Activated T-cell treated with anti-CD3 and anti-CD28 coated beads, Interleukin-2, amount 50 U/mL, for 72 hours (primary cell): ENCODE data around the gene MADCAM1. TPM values are rescaled to one million over a fixed set of nuclear protein-coding genes. Genes with fewer than 3 reads are reported as not detected.
"Not testable (repeated sequence)": the region's sequence is repeated elsewhere in the genome, so short reads cannot be mapped to it uniquely, and the experiment has no call there.

Experiments used
- ATAC-seq, 2 donors: fragments of 150-1000 bp; cut with Tn5 transposase; replicated peaks in 1 of 2; 2 replicates each; pipeline ENCODE4 v1.10.0; 2021; ENCODE audit warnings: moderate library complexity in 2 of 2, mild to moderate bottlenecking in 1 of 2
- DNase-seq, 2 donors: peaks; one replicate each; pipeline ENCODE4 v3.0.0; 2021 to 2022; ENCODE audit warnings: mixed read lengths in 1 of 2
- H3K27ac Mint-ChIP-seq: one replicate; pipeline ENCODE4 v1.8.0; 2022; ENCODE audit warnings: mild to moderate bottlenecking, moderate library complexity, mixed read lengths
- H3K27me3 Mint-ChIP-seq: one replicate; pipeline ENCODE4 v1.8.0; 2022; ENCODE audit warnings: low read depth, mixed read lengths
- H3K36me3 Mint-ChIP-seq, 2 donors: one replicate each; pipeline ENCODE4 v1.8.0; 2022; ENCODE audit warnings: mixed read lengths in 2 of 2, mild to moderate bottlenecking in 1 of 2; ENCODE audit not compliant: insufficient read depth in 2 of 2
- H3K4me1 Mint-ChIP-seq: one replicate; pipeline ENCODE4 v1.8.0; 2022; ENCODE audit warnings: low read depth, mixed read lengths
- H3K4me3 Mint-ChIP-seq, 2 donors: one replicate each; pipeline ENCODE4 v1.8.0; 2022; ENCODE audit warnings: mild to moderate bottlenecking in 2 of 2, mixed read lengths in 2 of 2, moderate library complexity in 2 of 2
- H3K9me3 Mint-ChIP-seq, 2 donors: one replicate each; pipeline ENCODE4 v1.8.0; 2022; ENCODE audit warnings: mixed read lengths in 2 of 2
- total RNA-seq, 2 donors: library from RNA; stranded (reverse); gene quantifications; one replicate each; pipeline ENCODE4 v1.2.3, GENCODE V29; 2022

The MADCAM1 gene
- total RNA-seq, 2 donors from 2014 or later = 0.31 to 0.32 TPM

GRCh38 chr19:474126-475078, 21.9 kb upstream of the MADCAM1 start:
- ATAC-seq (no peak), DNase-seq (no peak)
- Mint-ChIP-seq H3K27me3 (no peaks in the 10 kb centered on the region), H3K9me3 (no peaks in the 10 kb centered on the region), H3K4me3 (no peak overlapping the region), H3K27ac (no peak overlapping the region), H3K36me3 (no peaks in the 10 kb centered on the region), H3K4me1 (no peaks in the 10 kb centered on the region)

GRCh38 chr19:475360-475759, 20.9 kb upstream of the MADCAM1 start:
- Mint-ChIP-seq H3K27me3 (no peaks in the 10 kb centered on the region), H3K9me3 (peaks cover 3 to 6% of the 10 kb centered on the region in 2 donors), H3K27ac (no peak overlapping the region), H3K36me3 (peaks cover 6% of the 10 kb centered on the region in 2 donors), H3K4me1 (peaks cover 7% of the 10 kb centered on the region), H3K4me3 (no peak overlapping the region)
- no peak for ATAC-seq
- DNase-seq = no peak

- Mint-ChIP-seq H3K4me1 (peaks cover 7% of the 10 kb centered on the region), H3K4me3 (no peak overlapping the region), H3K27ac (no peak overlapping the region), H3K36me3 (peaks cover 18 to 20% of the 10 kb centered on the region in 2 donors), H3K27me3 (no peaks in the 10 kb centered on the region), H3K9me3 (peaks cover 16 to 18% of the 10 kb centered on the region in 2 donors)
- ATAC-seq (no peak), DNase-seq (no peak)
These were observed 17.9 kb upstream of the MADCAM1 start for GRCh38 chr19:478236-478903.

DNA sequence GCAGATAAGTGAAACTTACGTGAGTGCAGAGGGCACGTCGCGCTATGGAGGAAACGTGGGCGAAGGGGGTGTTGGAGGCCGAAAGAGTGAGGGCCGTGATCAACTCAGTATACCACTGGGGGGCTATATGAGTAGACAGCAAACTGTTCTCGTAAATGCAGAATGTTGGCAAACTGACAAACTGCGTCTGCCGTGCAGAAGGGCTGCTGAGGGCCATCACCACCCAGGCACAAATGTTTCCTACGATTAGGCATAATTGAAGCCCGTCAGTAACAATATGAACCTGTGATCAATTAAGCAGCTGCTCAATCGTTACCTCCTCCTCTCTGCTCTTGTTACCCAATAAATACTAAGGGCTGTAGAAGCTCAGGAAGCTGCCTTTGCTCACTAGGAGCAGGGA, 17.3 kb upstream of the MADCAM1 start:
- H3K9me3 Mint-ChIP-seq = peaks cover 16 to 18% of the 10 kb centered on the region in 2 donors
- no peak for DNase-seq
- no peak overlapping the region for H3K4me3 Mint-ChIP-seq
- peaks cover 5% of the 10 kb centered on the region for H3K27me3 Mint-ChIP-seq
- peaks cover 18 to 20% of the 10 kb centered on the region in 2 donors for H3K36me3 Mint-ChIP-seq
- H3K4me1 Mint-ChIP-seq = peaks cover 7% of the 10 kb centered on the region
- no peak overlapping the region for H3K27ac Mint-ChIP-seq
- no peak for ATAC-seq

- Mint-ChIP-seq H3K4me3 (peak overlapping the region; percentile 13 to 68), H3K27me3 (peaks cover 17% of the 10 kb centered on the region), H3K27ac (peak overlapping the region; percentile 66), H3K9me3 (peaks cover 16 to 18% of the 10 kb centered on the region in 2 donors), H3K4me1 (peaks cover 7% of the 10 kb centered on the region), H3K36me3 (peaks cover 18 to 20% of the 10 kb centered on the region in 2 donors)
- ATAC-seq = peak; percentile 28 to 37
- peak; percentile 54 to 61 for DNase-seq
These were observed 16.1 kb upstream of the MADCAM1 start for GRCh38 chr19:480016-480855.

DNA sequence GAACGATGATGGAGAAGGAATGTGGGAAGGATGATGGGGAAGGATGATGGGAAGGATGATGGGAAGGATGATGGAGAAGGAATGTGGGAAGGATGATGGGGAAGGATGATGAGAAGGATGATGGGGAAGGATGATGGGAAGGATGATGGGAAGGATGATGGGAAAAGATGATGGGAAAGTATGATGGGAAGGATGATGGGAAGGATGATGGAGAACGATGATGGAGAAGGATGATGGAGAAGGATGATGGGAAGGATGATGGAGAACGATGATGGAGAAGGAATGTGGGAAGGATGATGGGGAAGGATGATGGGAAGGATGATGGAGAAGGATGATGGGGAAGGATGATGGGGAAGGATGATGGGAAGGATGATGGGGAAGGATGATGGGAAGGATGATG, 15.2 kb upstream of the MADCAM1 start:
- not testable (repeated sequence) for ATAC-seq, H3K4me3 Mint-ChIP-seq, DNase-seq, H3K4me1 Mint-ChIP-seq
- Mint-ChIP-seq H3K27me3 (peaks cover 17% of the 10 kb centered on the region), H3K9me3 (peaks cover 16 to 18% of the 10 kb centered on the region in 2 donors), H3K27ac (peak overlapping the region; percentile 63), H3K36me3 (peaks cover 18 to 20% of the 10 kb centered on the region in 2 donors)

- peaks cover 16 to 18% of the 10 kb centered on the region in 2 donors for H3K9me3 Mint-ChIP-seq
- H3K27me3 Mint-ChIP-seq = peaks cover 17% of the 10 kb centered on the region
- ATAC-seq = no peak
- H3K36me3 Mint-ChIP-seq = peaks cover 18 to 20% of the 10 kb centered on the region in 2 donors
- no peak overlapping the region for H3K4me3 Mint-ChIP-seq
- peaks cover 7% of the 10 kb centered on the region for H3K4me1 Mint-ChIP-seq
- no peak overlapping the region for H3K27ac Mint-ChIP-seq
- DNase-seq = no peak
These were observed 13.9 kb upstream of the MADCAM1 start for GRCh38 chr19:482186-483041.

GRCh38 chr19:483332-484072, 12.8 kb upstream of the MADCAM1 start:
- peaks cover 17% of the 10 kb centered on the region for H3K27me3 Mint-ChIP-seq
- peaks cover 16 to 18% of the 10 kb centered on the region in 2 donors for H3K9me3 Mint-ChIP-seq
- H3K4me3 Mint-ChIP-seq = no peak overlapping the region
- H3K36me3 Mint-ChIP-seq = peaks cover 18 to 20% of the 10 kb centered on the region in 2 donors
- peaks cover 12% of the 10 kb centered on the region for H3K4me1 Mint-ChIP-seq
- DNase-seq = no peak
- ATAC-seq = no peak
- no peak overlapping the region for H3K27ac Mint-ChIP-seq

DNA sequence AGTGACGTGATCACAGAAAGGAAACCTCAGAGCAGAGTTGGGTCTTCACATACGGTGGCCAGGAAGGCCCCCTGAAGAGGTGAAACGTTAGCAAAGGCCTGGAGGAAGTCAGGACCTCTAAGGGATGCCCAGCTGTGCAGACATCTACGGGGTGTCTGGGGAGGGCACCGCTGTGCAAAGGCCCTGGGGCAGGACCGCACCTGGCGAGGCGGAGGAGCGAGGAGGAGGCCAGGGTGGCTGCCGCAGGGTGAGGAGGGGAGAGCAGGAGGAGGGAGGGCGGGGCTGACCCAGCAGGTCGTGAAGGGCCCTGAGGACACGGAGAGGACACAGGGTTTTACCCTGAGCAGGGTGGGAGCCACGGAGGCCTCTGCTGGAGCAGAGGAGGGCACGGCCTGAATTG, 11.8 kb upstream of the MADCAM1 start:
- ATAC-seq (no peak), DNase-seq (no peak)
- no peak overlapping the region for H3K4me3 Mint-ChIP-seq
- peaks cover 18 to 20% of the 10 kb centered on the region in 2 donors for H3K36me3 Mint-ChIP-seq
- peaks cover 13% of the 10 kb centered on the region for H3K4me1 Mint-ChIP-seq
- no peak overlapping the region for H3K27ac Mint-ChIP-seq
- H3K9me3 Mint-ChIP-seq = peaks cover 16 to 18% of the 10 kb centered on the region in 2 donors
- H3K27me3 Mint-ChIP-seq = peaks cover 17% of the 10 kb centered on the region

DNA sequence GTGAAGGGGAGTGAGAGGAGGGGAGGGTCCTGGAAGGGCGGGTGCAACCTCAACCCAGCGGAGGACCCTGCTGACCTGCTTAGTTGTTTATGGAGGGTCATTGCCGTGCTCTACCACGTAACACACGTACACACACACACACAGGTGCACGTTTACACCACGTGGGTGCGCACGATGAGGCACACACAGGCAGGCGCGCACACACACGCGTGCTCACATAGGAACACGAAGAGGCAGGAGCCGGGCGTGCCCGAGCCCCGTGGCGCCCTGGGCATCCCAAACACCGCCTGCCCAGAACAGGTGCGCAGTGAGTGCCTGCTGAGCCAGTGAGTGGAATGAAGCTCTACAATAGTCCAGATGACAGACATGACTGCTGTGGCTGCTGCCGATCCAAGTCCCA, 11.2 kb upstream of the MADCAM1 start:
- Mint-ChIP-seq H3K4me1 (peaks cover 13% of the 10 kb centered on the region), H3K27me3 (peaks cover 17% of the 10 kb centered on the region), H3K36me3 (peaks cover 15 to 16% of the 10 kb centered on the region in 2 donors), H3K4me3 (no peak overlapping the region), H3K27ac (no peak overlapping the region), H3K9me3 (peaks cover 14 to 15% of the 10 kb centered on the region in 2 donors)
- DNase-seq = no peak
- ATAC-seq = no peak

DNA sequence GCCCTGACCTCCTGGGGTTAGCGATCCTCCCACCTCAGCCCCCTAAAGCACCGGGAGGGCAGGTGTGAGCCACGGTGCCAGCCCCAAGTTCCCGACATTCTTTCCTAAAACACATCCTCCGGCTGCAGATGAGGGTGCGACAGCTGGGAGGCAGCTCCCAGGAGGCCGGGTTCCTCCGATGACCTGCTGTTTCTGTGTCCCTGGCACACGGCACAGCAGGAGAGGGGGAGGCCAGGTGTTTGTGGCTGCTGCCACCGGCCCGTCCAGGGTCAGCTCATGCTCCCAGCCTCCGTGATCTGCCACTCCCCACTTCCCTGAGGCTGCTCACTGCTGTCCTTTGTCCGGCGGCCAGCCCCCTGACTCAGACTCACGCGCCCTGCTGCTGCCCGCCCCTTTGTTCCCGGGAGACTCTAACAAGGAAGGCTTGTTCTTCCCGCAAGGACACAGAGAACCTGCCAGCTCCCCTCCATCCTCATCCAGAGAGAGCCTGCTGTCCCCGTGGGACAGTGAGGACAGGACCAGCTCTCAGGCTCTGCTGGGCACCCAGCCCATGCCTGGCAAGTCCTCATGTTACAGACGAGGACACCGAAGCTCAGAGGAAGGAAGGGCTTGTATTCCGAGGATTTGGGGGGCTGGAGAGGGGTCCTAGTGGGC, 10.6 kb upstream of the MADCAM1 start:
- DNase-seq = no peak
- H3K36me3 Mint-ChIP-seq = peaks cover 8 to 10% of the 10 kb centered on the region in 2 donors
- peaks cover 11% of the 10 kb centered on the region for H3K4me1 Mint-ChIP-seq
- H3K9me3 Mint-ChIP-seq = peaks cover 8 to 10% of the 10 kb centered on the region in 2 donors
- H3K27ac Mint-ChIP-seq = no peak overlapping the region
- H3K4me3 Mint-ChIP-seq = no peak overlapping the region
- ATAC-seq = no peak
- peaks cover 17% of the 10 kb centered on the region for H3K27me3 Mint-ChIP-seq
